H1 (cell line): ENCODE measurements around the gene SFMBT2. TPM values are rescaled to one million over a fixed set of nuclear protein-coding genes. Genes with fewer than 3 reads are reported as not detected.

Experiments
- CTCF ChIA-PET: fragments of 300-600 bp; sonication (Branson Sonifier 250); formaldehyde crosslinking; loops from one replicate; lab custom pipeline; 2021; ENCODE audit not compliant: partially characterized antibody; lab: Charles Lee
- POLR2A ChIA-PET: fragments of 300-600 bp; sonication (Branson Sonifier 250); formaldehyde crosslinking; loops from one replicate; lab custom pipeline; 2021; ENCODE audit warnings: inconsistent platforms; ENCODE audit not compliant: partially characterized antibody; lab: Charles Lee
- DNase-seq, 2 experiments: peaks; one replicate each; pipeline versions ENCODE4 v3.0.0 to v3.0.0-alpha.2; 2010 to 2022; ENCODE audit warnings: low spot score in 2 of 2, low read depth in 1 of 2, mixed read lengths in 1 of 2
- FAIRE-seq: peaks from 2 replicates; lab custom pipeline; 2011; peaks lifted over from hg19 to GRCh38; lab: Jason Lieb, UNC
- H2AFZ ChIP-seq: 2 replicates; pipeline ENCODE4 v1.8.1; 2012; ENCODE audit warnings: low read length, inconsistent platforms
- H2AK5ac ChIP-seq: 2 replicates; pipeline ENCODE4 v1.6.1; 2013; ENCODE audit warnings: low read depth, low read length
- H2BK120ac ChIP-seq: replicated peaks from 2 replicates; pipeline ENCODE3; 2013; ENCODE audit warnings: low read depth, low read length, inconsistent platforms
- H2BK12ac ChIP-seq: 2 replicates; pipeline ENCODE4 v1.6.1; 2013; ENCODE audit warnings: low read depth, low read length
- H2BK15ac ChIP-seq: 2 replicates; pipeline ENCODE4 v1.6.1; 2013; ENCODE audit warnings: low read length
- H2BK20ac ChIP-seq: 2 replicates; pipeline ENCODE4 v1.6.1; 2013; ENCODE audit warnings: low read length
- H2BK5ac ChIP-seq: 2 replicates; pipeline ENCODE4 v1.6.1; 2013; ENCODE audit warnings: low read depth, low read length
- H3K14ac ChIP-seq: 2 replicates; pipeline ENCODE4 v1.6.1; 2013; ENCODE audit warnings: inconsistent platforms; ENCODE audit not compliant: insufficient read length
- H3K18ac ChIP-seq: 2 replicates; pipeline ENCODE4 v1.6.1; 2013; ENCODE audit warnings: low read length; ENCODE audit errors: extremely low read depth
- H3K23ac ChIP-seq: 2 replicates; pipeline ENCODE4 v1.6.1; 2013; ENCODE audit warnings: inconsistent platforms; ENCODE audit not compliant: insufficient read length
- H3K23me2 ChIP-seq: 2 replicates; pipeline ENCODE4 v1.6.1; 2013; ENCODE audit warnings: low read depth, low read length
- H3K27ac ChIP-seq: 2 replicates; pipeline ENCODE4 v1.6.1; 2011; ENCODE audit warnings: low read depth, low read length, inconsistent platforms
- H3K27me3 ChIP-seq, 4 experiments: replicated peaks in 1 of 4; 1 replicate in 1 of 4; 2 replicates in 3 of 4; pipeline versions ENCODE4 v1.6.1 to v1.8.1; 2011 to 2013; ENCODE audit warnings: low read length in 3 of 4, mild to moderate bottlenecking in 3 of 4, inconsistent platforms in 2 of 4, mixed read lengths in 2 of 4, moderate library complexity in 1 of 4; ENCODE audit not compliant: control insufficient read depth in 3 of 4, insufficient read depth in 3 of 4; ENCODE audit errors: extremely low read depth in 1 of 4
- H3K36me3 ChIP-seq, 4 experiments: 2 replicates each; pipeline versions ENCODE4 v1.6.1 to v1.8.1; 2011 to 2013; ENCODE audit warnings: mild to moderate bottlenecking in 4 of 4, low read length in 3 of 4, moderate library complexity in 2 of 4, control low read depth in 1 of 4, inconsistent platforms in 1 of 4; ENCODE audit not compliant: insufficient read depth in 4 of 4, control insufficient read depth in 2 of 4
- H3K4ac ChIP-seq: replicated peaks from 2 replicates; pipeline ENCODE3; 2013; ENCODE audit warnings: low read length, low read depth, mixed read lengths, inconsistent platforms; ENCODE audit not compliant: insufficient read length
- H3K4me1 ChIP-seq, 4 experiments: replicated peaks in 1 of 4; 1 replicate in 1 of 4; 2 replicates in 3 of 4; pipeline versions ENCODE4 v1.6.1 to v1.8.1; 2011 to 2013; ENCODE audit warnings: low read length in 3 of 4, inconsistent platforms in 2 of 4, mixed read lengths in 1 of 4; ENCODE audit not compliant: insufficient read depth in 4 of 4, control insufficient read depth in 3 of 4
- H3K4me2 ChIP-seq, 2 experiments: 2 replicates each; pipeline versions ENCODE4 v1.6.1 to v1.8.1; 2011 to 2013; ENCODE audit warnings: low read depth in 2 of 2, low read length in 2 of 2, control low read depth in 1 of 2, inconsistent platforms in 1 of 2, mild to moderate bottlenecking in 1 of 2; ENCODE audit not compliant: insufficient read depth in 1 of 2
- H3K4me3 ChIP-seq, 4 experiments: fragments of 200-600, 300-600 bp in 1 of 4; sonication (generic), shearing (Covaris generic), sonication (Bioruptor Twin) in 1 of 4; 2 replicates each; pipeline versions ENCODE4 v1.5.1 to v1.8.1; 2011 to 2016; ENCODE audit warnings: low read length in 4 of 4, low read depth in 3 of 4, control low read depth in 2 of 4, inconsistent platforms in 2 of 4, mild to moderate bottlenecking in 2 of 4, mixed read lengths in 1 of 4, moderate library complexity in 1 of 4; ENCODE audit not compliant: insufficient read depth in 2 of 4; ENCODE audit errors: extremely low read depth in 1 of 4
- H3K56ac ChIP-seq: replicated peaks from 2 replicates; pipeline ENCODE3; 2013; ENCODE audit warnings: low read depth, mild to moderate bottlenecking, mixed read lengths, low read length, inconsistent platforms; ENCODE audit not compliant: insufficient read length
- H3K79me1 ChIP-seq: 2 replicates; pipeline ENCODE4 v1.6.1; 2013; ENCODE audit warnings: low read depth, low read length, control low read depth
- H3K79me2 ChIP-seq, 2 experiments: 2 replicates each; pipeline versions ENCODE4 v1.6.1 to v1.8.1; 2012 to 2013; ENCODE audit warnings: low read length in 2 of 2, mild to moderate bottlenecking in 2 of 2, inconsistent platforms in 1 of 2; ENCODE audit not compliant: insufficient read depth in 2 of 2, control insufficient read depth in 1 of 2
- H3K9ac ChIP-seq, 4 experiments: replicated peaks in 1 of 4; 1 replicate in 1 of 4; 2 replicates in 3 of 4; pipeline versions ENCODE4 v1.6.1 to v1.8.1; 2011 to 2013; ENCODE audit warnings: low read depth in 3 of 4, low read length in 3 of 4, control low read depth in 2 of 4, mild to moderate bottlenecking in 2 of 4, moderate library complexity in 2 of 4, inconsistent platforms in 1 of 4; ENCODE audit errors: extremely low read depth in 1 of 4
- H3K9me3 ChIP-seq, 2 experiments: 2 replicates each; pipeline versions ENCODE4 v1.6.1 to v1.8.1; 2012 to 2013; ENCODE audit warnings: mild to moderate bottlenecking in 2 of 2, moderate library complexity in 2 of 2, control low read depth in 1 of 2, inconsistent platforms in 1 of 2, low read depth in 1 of 2, low read length in 1 of 2, mixed read lengths in 1 of 2; ENCODE audit not compliant: insufficient read depth in 2 of 2
- H4K20me1 ChIP-seq, 2 experiments: replicated peaks in 1 of 2; 2 replicates each; pipeline versions ENCODE3 to v1.8.1; 2011 to 2013; ENCODE audit warnings: inconsistent platforms in 2 of 2, low read length in 2 of 2, mild to moderate bottlenecking in 1 of 2; ENCODE audit not compliant: insufficient read depth in 2 of 2, control insufficient read depth in 1 of 2
- H4K5ac ChIP-seq: 2 replicates; pipeline ENCODE4 v1.6.1; 2013; ENCODE audit warnings: low read length, low read depth, mixed read lengths, inconsistent platforms; ENCODE audit not compliant: insufficient read length
- H4K8ac ChIP-seq: 2 replicates; pipeline ENCODE4 v1.8.0; 2013; ENCODE audit warnings: mild to moderate bottlenecking, moderate library complexity, low read length, inconsistent platforms; ENCODE audit not compliant: insufficient read depth; ENCODE audit errors: extremely low read depth
- H4K91ac ChIP-seq: replicated peaks from 2 replicates; pipeline ENCODE3; 2013; ENCODE audit warnings: low read length, mixed read lengths, inconsistent platforms; ENCODE audit not compliant: insufficient read length
- BCL11A ChIP-seq, 2 experiments: IDR thresholded peaks; one replicate each; pipeline ENCODE4 v1.6.1; 2011; ENCODE audit warnings: low read depth in 2 of 2, low read length in 2 of 2, mild to moderate bottlenecking in 2 of 2
- CEBPB ChIP-seq: IDR thresholded peaks from 2 replicates; pipeline ENCODE4 v1.6.1; 2012; ENCODE audit warnings: low read depth, low read length
- CHD1 ChIP-seq: IDR thresholded peaks from 2 replicates; pipeline ENCODE4 v1.6.1; 2012; ENCODE audit warnings: low read depth, low read length, improper control_type of control experiment
- HDAC2 ChIP-seq, 2 experiments: fragments of 300-600 bp in 1 of 2; sonication (generic) in 1 of 2; IDR thresholded peaks; 2 replicates each; pipeline ENCODE4 v1.6.1; 2011 to 2012; ENCODE audit warnings: low read depth in 2 of 2, low read length in 2 of 2, mild to moderate bottlenecking in 2 of 2, moderate library complexity in 2 of 2, borderline replicate concordance in 1 of 2, inconsistent platforms in 1 of 2
- KDM1A ChIP-seq: fragments of 200-600, 300-600 bp; sonication (generic); IDR thresholded peaks from 2 replicates; pipeline ENCODE4 v1.7.1; 2016; ENCODE audit warnings: mild to moderate bottlenecking, low read length, borderline replicate concordance
- PHF8 ChIP-seq: fragments of 200-600 bp; sonication (generic); conservative IDR thresholded peaks from 2 replicates; pipeline ENCODE4 v1.7.1; 2012; ENCODE audit warnings: low read depth, mild to moderate bottlenecking, inconsistent platforms, low read length, moderate library complexity
- RFX5 ChIP-seq: IDR thresholded peaks from 2 replicates; pipeline ENCODE4 v1.6.1; 2011; ENCODE audit warnings: low read depth, low read length, improper control_type of control experiment, borderline replicate concordance
- SIN3A ChIP-seq, 2 experiments: IDR thresholded peaks in 1 of 2; conservative IDR thresholded peaks in 1 of 2; 2 replicates each; pipeline ENCODE4 v1.6.1; 2011 to 2012; ENCODE audit warnings: low read length in 2 of 2, improper control_type of control experiment in 1 of 2, low read depth in 1 of 2, mild to moderate bottlenecking in 1 of 2
- SP1 ChIP-seq: IDR thresholded peaks from 2 replicates; pipeline ENCODE4 v1.6.1; 2011; ENCODE audit warnings: low read depth, low read length
- SUZ12 ChIP-seq: fragments of 200-600 bp; sonication (generic); IDR thresholded peaks from 2 replicates; pipeline ENCODE4 v1.6.1; 2012; ENCODE audit warnings: mild to moderate bottlenecking, inconsistent platforms, low read length, moderate library complexity, mixed read lengths
- TEAD4 ChIP-seq: IDR thresholded peaks from 2 replicates; pipeline ENCODE4 v1.6.1; 2012; ENCODE audit warnings: low read depth, low read length, inconsistent platforms, mixed read lengths
- WGBS, 2 experiments: shearing (Covaris generic) in 1 of 2; methylation state at CpG; one replicate each; pipeline versions ENCODE4 v1.1.6 to v1.1.7; 2013 to 2015; ENCODE audit warnings: low lambda C conversion rate in 2 of 2, mixed read lengths in 2 of 2, inconsistent platforms in 1 of 2, low coverage in 1 of 2, missing lambda C conversion rate in 1 of 2; ENCODE audit not compliant: insufficient replicate concordance in 2 of 2, insufficient coverage in 1 of 2, insufficient read length in 1 of 2; ENCODE audit errors: extremely low coverage in 1 of 2, missing lambda C conversion rate in 1 of 2; 5-methylcytosine and 5-hydroxymethylcytosine counted together
- polyA plus RNA-seq, 7 experiments: library from polyadenylated mRNA; depleted of rRNA in 3 of 7; stranded (reverse) in 5 of 7; unstranded in 2 of 7; fragments of >200 nt in 5 of 7; fragments of 200-250 nt in 2 of 7; gene quantifications; 1 replicate in 5 of 7; 2 replicates in 1 of 7; 4 replicates in 1 of 7; pipeline versions ENCODE4 v1.2.1 to v1.2.3, GENCODE V29; 2011 to 2013; ENCODE audit warnings: missing spikeins in 2 of 7, mixed read lengths in 2 of 7
- total RNA-seq: library from RNA; stranded (reverse); fragmentation: NEBNext Ultra II Directional; extraction: Animal tissue kit (Norgen Biotek cat#: 25700); gene quantifications from 2 replicates; pipeline ENCODE4 v1.2.1, GENCODE V29; 2021
- TF ChIP-seq, protein P1 (sequence below): IDR thresholded peaks from 2 replicates; pipeline ENCODE4 v1.6.1; 2011; ENCODE audit warnings: low read length, improper control_type of control experiment
- TF ChIP-seq, protein P2 (sequence below): IDR thresholded peaks from 2 replicates; pipeline ENCODE4 v1.6.1; 2011; ENCODE audit warnings: low read depth, mild to moderate bottlenecking, low read length; ENCODE audit not compliant: insufficient read depth

SFMBT2 gene
- total and polyA plus RNA-seq, 2 of the 8 experiments (the other 6 are each of a cell fraction or from before 2014, with no cell fraction given), result 2.9 to 11.0 TPM

DNA sequence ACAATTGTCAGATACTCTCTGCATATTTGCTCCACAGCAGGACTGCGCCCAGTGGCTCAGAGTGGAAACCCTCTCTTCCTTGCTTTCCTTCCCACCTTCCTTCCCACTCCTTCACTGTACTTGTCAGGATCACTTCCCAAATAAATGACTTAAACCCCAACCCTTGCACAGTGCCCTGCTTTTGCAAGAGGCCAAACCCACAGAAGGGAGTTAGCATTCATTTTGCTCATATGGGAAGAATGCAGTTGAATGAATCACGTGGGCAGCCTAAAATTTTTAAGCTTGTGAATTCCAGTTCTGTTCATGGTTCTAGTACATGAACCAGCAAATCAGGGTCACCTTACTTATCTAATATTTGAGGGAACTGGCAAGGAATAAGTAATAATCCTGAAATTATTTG is 47.7 kb upstream of the SFMBT2 start:
- no peak overlapping the region for H3K27ac ChIP-seq
- H3K4me3 ChIP-seq, result no peak overlapping the region
- POLR2A ChIA-PET, result no interaction called here
- no peak overlapping the region for H2BK5ac ChIP-seq
- no peaks in the 10 kb centered on the region for H3K79me2 ChIP-seq
- 0 out of 4 replicates have a peak, but pooled peaks cover 0 to 2% of the 10 kb centered on the region in 2 experiments for H3K9me3 ChIP-seq
- H3K14ac ChIP-seq, result no peak overlapping the region
- WGBS, 2 experiments, result 67% methylated on average over 2 of the region's 2 CpGs; no CpG with 5 or more reads in 1 of the 2 experiments
- H2BK12ac ChIP-seq, result no peak overlapping the region
- H3K4ac ChIP-seq, result no peak overlapping the region
- FAIRE-seq, result no peak
- H3K56ac ChIP-seq, result no peak overlapping the region
- no peak overlapping the region for H3K23ac ChIP-seq
- H3K4me2 ChIP-seq, result no peak overlapping the region
- H3K18ac ChIP-seq, result no peak overlapping the region
- no peaks in the 10 kb centered on the region for H3K79me1 ChIP-seq
- H4K5ac ChIP-seq, result no peak overlapping the region
- no peak overlapping the region for H2AFZ ChIP-seq
- H3K4me1 ChIP-seq, result peaks cover 0 to 4% (median 3%) of the 10 kb centered on the region in 4 experiments; a peak in 4 of 7 replicates
- no peak for DNase-seq
- H4K91ac ChIP-seq, result no peak overlapping the region
- H3K23me2 ChIP-seq, result no peaks in the 10 kb centered on the region
- H4K20me1 ChIP-seq, result no peaks in the 10 kb centered on the region
- H3K9ac ChIP-seq, result no peak overlapping the region
- no peak overlapping the region for H2BK120ac ChIP-seq
- CTCF ChIA-PET, result no interaction called here
- H2BK20ac ChIP-seq, result no peak overlapping the region
- H4K8ac ChIP-seq, result no peak overlapping the region
- no peak overlapping the region for H2BK15ac ChIP-seq
- H2AK5ac ChIP-seq, result no peak overlapping the region
- no peaks in the 10 kb centered on the region for H3K27me3 ChIP-seq
- no peaks in the 10 kb centered on the region for H3K36me3 ChIP-seq
- TF ChIP-seq CEBPB (no peak), SIN3A (conservative IDR thresholded peaks at IDR 0.05 in 1 of 2, IDR thresholded peaks at IDR 0.05 in 1 of 2; ENCODE audit: low read depth in 1 of 2, low read length in 2 of 2) (no peak), BCL11A (IDR thresholded peaks at IDR 0.05; ENCODE audit: low read depth in 2 of 2, low read length in 2 of 2) (no peak), TEAD4 (no peak), SP1 (no peak), CHD1 (no peak), SUZ12 (no peak), KDM1A (no peak), HDAC2 (IDR thresholded peaks at IDR 0.05; ENCODE audit: borderline replicate concordance in 1 of 2, low read depth in 2 of 2, low read length in 2 of 2) (no peak), RFX5 (no peak), PHF8 (no peak)
- TF ChIP-seq, protein P1, sequence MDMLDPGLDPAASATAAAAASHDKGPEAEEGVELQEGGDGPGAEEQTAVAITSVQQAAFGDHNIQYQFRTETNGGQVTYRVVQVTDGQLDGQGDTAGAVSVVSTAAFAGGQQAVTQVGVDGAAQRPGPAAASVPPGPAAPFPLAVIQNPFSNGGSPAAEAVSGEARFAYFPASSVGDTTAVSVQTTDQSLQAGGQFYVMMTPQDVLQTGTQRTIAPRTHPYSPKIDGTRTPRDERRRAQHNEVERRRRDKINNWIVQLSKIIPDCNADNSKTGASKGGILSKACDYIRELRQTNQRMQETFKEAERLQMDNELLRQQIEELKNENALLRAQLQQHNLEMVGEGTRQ, result no peak
- TF ChIP-seq, protein P2, sequence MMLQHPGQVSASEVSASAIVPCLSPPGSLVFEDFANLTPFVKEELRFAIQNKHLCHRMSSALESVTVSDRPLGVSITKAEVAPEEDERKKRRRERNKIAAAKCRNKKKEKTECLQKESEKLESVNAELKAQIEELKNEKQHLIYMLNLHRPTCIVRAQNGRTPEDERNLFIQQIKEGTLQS, result no peak
